Thyroid gland (tissue), 4 donors: ENCODE measurements around the gene ST6GAL2.

Source experiments
- CTCF ChIP-seq, 6 experiments: fragments of 200-600 bp in 3 of 6; fragments of 450-650 bp in 3 of 6; sonication (generic) in 3 of 6; IDR thresholded peaks; one replicate each; pipeline ENCODE4 v1.5.1; 2016 to 2019; ENCODE audit warnings: antibody characterized with exemption in 6 of 6, mild to moderate bottlenecking in 2 of 6, inconsistent platforms in 1 of 6, moderate library complexity in 1 of 6
- POLR2A ChIP-seq, 2 donors: fragments of 450-650 bp; IDR thresholded peaks; one replicate each; pipeline ENCODE4 v1.6.1; 2017; ENCODE audit warnings: antibody characterized with exemption in 2 of 2, mild to moderate bottlenecking in 2 of 2, moderate library complexity in 1 of 2

- TF ChIP-seq CTCF (IDR thresholded peaks at IDR 0.05): no peak
- TF ChIP-seq POLR2A (IDR thresholded peaks at IDR 0.05): peak in 1 of 2 donors; percentile 50
These were observed 638 bp downstream of the ST6GAL2 start for GRCh38 chr2:106885329-106885728.
